Head of caudate nucleus (tissue), 42 donors: ENCODE measurements around the gene STK40.

ENCODE experiments used
- DNase-seq, 42 donors: peaks; one replicate each; pipeline versions ENCODE4 v3.0.0 to v3.0.0-alpha.2; 2020 to 2021; ENCODE audit warnings: mixed read lengths in 7 of 42
- intact Hi-C: fragments of 100-400 bp; cut with DNase I; formaldehyde crosslinking; loops from one replicate; pipeline ENCODE4 v1.15.0; 2022

The STK40 gene, protein sequence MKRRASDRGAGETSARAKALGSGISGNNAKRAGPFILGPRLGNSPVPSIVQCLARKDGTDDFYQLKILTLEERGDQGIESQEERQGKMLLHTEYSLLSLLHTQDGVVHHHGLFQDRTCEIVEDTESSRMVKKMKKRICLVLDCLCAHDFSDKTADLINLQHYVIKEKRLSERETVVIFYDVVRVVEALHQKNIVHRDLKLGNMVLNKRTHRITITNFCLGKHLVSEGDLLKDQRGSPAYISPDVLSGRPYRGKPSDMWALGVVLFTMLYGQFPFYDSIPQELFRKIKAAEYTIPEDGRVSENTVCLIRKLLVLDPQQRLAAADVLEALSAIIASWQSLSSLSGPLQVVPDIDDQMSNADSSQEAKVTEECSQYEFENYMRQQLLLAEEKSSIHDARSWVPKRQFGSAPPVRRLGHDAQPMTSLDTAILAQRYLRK

DNA sequence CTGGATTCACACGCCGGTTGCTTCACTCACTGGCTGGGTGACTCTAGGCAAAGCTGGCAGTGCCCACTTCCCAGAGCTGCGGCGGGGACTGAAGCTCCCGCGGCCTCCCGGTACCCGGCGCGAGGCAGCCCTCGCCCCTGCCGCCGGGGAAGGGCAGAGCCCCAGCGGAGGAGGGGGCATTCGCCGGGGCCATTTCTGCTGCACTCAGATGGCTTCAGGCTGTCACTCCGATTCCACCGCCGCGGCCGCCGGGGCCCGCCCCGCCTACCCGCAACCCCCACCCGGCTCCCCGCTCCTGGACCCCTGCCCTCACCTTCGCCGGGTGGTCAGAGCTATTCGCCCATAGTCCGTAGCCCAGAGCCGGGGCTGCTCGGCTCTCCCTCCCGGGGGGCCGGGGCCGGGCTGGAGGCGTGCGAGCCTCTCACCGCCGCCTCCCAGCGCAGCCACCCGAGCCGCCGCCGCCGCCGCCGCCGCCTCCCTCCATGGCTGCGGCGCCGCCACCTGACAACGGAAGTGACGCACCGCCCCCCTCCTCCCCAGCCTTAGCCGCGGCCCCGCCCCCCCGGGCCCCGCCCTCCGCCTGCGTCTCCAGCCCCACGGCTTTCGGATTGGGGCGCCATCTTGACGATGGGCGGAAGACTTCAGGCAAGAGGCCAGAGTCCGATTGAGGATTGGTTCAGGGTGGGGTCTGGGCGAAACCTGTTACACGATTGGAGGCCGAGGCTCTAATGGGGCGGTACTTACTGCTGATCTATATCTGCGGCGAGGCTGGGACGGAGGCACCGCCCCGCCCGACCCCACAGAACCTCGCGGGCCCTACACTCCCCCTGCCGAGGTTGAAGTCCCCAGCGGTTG is at the start of gene STK40:
Gene STK40 (minus strand): TSS at position 515 of the 855 bp plus-strand sequence. CDS start 24,592 bp downstream, outside the sequence.
- peak; percentile 95 to 100 (median 99) for DNase-seq
- intact Hi-C loops: no loop called here

DNA sequence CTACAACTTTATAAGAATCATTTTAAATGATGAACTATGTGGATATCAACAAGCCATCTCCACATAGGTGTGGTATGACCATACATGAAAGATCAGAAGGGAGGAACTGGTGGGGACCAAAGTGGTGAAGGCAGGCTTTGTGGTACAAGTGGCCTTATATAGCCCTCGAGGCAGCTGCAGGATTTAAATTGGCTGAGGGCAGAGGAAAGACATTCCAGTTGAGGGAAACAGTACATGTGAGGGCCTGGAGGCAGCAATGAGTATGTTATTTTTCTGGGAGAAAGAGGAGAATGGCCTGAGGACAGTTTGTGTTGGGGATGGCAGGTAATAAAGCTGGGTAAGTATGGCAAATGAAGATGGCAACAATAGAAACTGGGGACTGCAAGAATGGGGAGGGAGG is 47.4 kb upstream of the STK40 start:
- DNase-seq: no peak
- intact Hi-C loops: no loop called here

DNA sequence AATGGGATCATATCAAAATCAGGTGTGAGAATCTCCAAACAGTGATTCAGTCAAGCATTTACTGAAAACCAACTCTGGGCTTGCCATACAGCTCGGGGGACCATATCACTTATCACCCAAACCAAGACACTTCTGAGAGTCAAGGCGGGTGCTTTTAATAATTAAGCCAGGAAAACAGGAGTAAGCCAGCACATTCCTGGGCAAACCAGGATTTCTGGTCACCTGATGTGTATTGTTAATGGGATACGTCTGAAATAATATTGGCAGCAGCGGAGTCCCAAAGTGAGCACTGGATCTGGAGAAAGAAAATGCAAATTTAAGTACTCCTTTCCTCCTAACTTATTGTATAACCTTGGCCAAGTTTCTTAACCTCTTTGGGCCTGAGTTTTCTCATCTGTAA is 46.9 kb upstream of the STK40 start:
- DNase-seq: no peak
- intact Hi-C loops: no loop called here

DNA sequence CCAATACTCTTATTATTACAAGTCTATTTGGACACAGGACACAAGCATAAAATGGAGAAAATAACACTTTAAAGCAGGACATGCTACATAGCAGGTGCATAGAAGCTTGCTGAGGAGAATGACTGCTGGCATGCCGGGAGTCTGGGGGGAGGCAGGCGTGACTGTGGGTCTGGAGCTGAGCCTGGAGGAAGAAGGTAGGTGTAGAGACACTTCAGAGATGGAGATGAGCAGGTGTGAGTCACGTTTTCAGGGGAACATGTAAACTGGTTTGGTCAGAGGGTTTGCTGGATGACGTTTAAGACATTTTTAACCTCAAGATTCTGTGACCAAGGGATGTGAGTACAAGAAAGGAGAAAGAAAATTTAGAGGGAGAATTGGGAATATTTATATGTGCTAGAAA is 40.1 kb upstream of the STK40 start:
- intact Hi-C loops: loop anchor here (10.0 kb wide), 1 partner anchor 81 kb away; no protein-coding TSS in a partner anchor
- peak in 28 of 42 donors; percentile 21 to 76 (median 37) for DNase-seq

DNA sequence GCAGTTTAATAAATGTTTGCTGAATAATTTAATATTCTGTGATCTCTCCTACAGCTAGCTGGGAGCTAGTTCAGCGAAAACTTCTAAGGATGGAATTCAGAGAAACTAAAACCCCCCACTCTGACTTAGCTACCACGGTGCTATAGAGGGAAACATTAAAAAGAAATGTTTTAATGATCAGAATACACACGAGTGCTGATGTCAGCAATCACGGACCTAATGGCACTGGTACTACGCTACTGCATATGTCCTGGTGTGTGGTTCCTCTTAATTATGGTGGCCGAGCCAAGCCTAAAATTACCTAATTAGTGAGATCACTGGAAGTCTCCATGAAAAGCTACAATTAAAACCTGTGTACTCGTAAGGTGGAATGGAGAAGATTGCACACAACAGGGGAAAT is 35.9 kb upstream of the STK40 start:
- no peak for DNase-seq
- intact Hi-C loops: loop anchor here (10.0 kb wide), 1 partner anchor 77 kb away; no protein-coding TSS in a partner anchor

DNA sequence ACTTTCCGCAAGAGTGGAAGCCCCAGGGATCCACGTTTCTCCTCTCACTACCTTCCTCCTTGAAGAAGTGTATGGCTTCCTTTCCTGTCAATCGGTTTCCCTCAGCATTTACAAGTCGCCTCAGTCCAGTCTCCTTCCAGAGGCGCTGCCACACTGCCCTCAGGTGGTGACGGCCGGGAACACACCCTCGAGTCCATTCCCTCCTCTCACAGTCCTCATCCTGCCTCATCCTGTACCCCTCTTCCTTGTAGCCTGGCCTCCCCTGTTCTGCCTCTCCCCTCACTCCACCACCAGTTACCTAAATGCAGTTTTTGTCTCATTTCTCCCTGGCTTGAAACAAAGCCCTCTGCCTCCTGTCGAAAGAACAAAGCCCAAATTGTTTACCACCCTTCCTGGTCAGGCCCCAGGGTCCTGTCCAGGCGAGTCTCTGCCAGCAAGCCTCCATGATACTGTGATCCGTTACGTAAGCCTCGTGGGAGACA is 35.2 kb upstream of the STK40 start:
- DNase-seq: peak; percentile 66 to 97 (median 91)
- intact Hi-C loops: loop anchor here (10.0 kb wide), 1 partner anchor 76 kb away; no protein-coding TSS in a partner anchor

DNA sequence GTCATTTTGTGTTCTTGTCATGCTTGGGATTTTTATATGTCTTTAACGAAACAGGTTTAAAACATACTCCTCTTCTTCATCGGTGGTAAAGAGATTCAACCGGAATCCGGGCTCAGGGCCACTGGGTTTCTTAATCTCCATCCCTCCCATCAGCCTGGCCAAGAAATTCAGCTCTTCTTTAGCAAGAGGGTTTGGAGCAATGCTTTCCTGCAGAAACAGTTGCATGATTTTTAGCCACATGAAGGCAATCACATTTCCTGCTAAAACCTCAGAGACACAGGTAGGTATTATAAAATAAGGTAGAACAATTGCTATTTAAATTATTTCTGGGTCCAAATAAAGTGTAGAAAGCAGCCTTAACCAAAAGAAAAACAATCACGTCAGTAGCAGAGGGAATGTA is 34.7 kb upstream of the STK40 start:
- intact Hi-C loops: loop anchor here (10.0 kb wide), 1 partner anchor 76 kb away; no protein-coding TSS in a partner anchor
- no peak for DNase-seq

DNA sequence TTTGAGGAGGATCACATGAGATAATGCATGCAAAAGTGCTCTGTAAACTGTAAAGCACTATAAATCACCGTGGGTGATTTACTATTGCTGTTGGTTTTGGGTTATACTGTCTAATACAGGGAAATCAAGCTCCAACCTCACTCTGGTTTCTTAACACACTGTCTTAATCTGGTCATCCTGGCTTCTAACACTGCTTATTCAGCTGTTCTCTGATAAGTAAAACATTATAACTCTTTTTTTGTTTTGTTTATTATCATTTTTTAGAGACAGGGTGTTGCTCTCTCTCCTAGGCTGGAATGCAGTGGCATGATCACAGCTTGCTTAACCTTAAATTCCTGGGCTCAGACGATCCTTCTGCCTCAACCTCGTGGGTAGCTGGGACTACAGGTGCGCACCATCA is 33.8 kb upstream of the STK40 start:
- intact Hi-C loops: no loop called here
- no peak for DNase-seq

DNA sequence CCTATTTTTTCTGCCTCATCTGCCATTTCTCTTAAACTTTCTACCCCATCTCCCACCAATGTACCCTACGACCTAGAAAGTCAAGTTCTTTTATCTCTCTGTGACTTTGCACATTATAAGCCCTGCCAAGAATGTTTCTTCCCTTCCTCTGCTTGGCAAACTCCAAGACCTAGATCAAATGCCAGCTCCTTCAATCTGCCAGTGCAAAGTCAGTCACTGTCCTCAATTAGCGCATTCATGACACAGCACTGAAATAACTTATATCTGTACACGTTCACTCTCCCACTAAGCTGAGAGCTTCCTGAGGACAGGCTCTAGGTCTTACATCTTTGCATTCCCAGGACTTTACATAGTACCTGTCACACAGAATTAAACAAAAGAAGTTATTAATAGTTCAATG is 33.4 kb upstream of the STK40 start:
- DNase-seq: no peak
- intact Hi-C loops: no loop called here

DNA sequence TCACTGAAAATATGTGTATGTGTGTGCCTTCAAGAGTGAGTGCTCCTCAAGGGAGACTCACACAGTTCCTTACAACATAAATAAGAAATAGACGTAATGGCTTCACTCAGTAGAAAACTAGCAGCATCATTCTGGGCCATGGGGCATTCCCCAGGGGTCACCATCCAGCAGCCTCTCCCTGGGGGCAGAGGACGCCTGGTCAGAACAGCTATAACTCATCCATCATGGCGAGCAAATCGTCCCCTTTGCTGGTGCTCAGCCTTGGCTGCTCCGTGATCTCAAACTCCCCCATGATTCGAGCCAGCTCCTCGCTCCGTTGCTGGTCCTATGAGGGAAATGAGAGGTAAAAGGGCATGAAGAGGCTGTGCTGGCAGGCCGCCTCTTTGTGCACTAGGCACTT is 32.2 kb upstream of the STK40 start:
- intact Hi-C loops: no loop called here
- no peak for DNase-seq

DNA sequence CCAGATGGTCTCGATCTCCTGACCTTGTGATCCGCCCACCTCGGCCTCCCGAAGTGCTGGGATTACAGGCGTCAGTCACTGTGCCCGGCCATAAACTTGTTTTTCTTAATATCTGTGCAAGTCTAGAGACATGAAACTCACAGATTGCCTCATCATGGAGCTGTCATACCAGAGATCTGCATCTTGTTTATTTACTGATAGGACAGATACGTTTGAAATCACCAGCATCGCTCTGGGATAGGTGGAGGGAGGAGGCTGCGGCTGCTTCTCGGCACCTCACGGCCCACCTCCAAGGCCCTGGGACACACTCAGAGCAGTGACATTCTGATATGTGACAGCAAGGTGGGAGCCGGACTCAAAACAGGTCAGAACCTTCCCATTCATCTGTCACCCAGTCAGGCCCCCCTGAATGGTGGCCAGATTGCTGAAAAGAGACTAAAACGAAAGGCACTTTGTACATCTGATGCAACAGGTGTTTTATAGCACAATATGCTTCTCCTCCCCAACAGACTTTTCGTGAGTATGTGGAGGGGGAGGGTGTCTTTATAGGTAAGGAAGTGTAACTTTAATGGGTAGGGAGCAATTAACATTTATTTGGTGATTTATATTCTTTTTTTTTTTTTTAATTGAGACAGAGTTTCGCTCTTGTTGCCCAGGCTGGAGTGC is 30.1 kb upstream of the STK40 start:
- no peak for DNase-seq
- intact Hi-C loops: no loop called here

DNA sequence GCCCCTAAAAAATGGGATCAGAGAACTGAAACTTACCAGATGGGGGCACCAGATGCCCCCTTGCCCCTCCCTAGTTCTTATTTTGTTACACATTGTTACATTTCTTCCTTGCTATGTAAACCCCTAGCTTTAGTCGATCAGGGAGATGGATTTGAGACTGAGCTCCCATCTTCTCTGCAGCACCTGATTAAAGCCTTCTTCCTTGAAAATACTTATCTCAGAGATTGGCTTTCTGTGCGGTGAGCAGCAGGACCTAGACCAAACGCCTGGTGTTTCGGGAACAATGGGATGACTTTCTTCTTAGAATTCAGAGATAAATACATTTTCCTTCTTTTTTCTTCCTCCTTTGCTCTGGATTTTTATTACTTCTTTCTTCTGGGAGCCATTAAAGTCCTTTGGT is 28.7 kb upstream of the STK40 start:
- intact Hi-C loops: no loop called here
- DNase-seq: no peak

DNA sequence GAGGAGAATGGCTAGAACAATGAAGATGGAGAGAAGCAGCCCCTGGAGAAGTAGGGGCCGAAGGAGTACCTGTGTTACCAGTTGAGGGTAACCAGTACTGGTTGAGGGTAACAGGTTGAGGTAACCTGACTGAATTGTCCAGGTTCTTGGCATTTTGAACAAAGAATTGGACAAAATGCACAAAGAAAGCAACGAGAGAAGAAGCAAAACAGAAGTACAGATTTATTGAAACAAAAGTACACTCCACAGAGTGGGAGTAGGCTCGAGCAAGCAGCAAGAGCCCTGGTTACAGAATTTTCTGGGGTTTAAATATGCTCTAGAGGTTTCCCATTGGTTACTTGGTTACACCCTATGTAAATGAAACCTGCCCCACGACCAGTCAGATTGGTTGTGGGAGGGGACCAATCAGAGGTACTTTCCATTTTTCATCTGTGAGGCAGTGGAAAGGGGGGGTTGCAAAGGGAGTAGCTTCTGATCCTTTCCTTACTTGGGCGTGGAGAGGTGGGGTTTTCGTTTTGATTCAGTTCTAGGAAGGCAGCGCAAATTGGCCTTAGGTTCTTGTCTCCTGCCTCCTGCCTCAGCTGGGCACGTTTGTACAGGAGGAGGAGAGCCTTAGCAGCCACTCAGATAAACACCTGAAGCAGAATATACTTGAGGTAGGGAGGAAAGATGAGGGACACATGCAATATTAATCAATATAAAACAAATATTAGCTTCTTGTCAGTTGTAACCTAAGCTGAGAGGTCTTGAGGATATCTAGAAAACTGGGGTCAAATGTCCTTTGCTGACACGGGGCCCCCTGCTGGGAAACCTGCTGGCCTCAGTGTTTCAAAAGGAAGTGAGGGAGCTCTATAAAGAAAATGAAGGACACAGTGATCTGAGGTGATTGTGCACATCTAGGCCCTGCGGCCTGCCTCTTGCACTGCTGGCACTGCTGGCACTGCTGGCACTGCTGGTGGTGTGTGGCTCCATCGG is 26.2 kb upstream of the STK40 start:
- intact Hi-C loops: no loop called here
- DNase-seq: peak in 26 of 42 donors; percentile 13 to 80 (median 53)

DNA sequence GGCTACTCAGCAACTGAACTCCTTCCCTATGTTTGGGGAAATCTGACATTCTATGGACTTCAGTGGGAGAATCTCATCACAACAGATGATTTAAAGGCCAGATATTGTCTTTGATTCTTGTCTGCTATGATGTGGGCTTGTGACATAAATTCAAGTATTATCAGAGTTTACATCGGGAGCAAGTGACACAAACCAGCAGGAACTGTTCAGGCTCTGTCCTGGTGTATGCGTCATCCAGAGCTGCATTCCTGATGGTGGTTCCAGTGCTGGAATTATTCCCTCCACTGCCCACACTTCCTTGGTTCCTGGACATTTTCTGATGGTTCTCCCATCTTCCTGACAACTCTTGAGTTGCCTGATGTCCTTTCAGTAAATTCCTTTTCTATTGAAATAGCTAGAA is 22.8 kb upstream of the STK40 start:
- intact Hi-C loops: no loop called here
- DNase-seq: no peak

DNA sequence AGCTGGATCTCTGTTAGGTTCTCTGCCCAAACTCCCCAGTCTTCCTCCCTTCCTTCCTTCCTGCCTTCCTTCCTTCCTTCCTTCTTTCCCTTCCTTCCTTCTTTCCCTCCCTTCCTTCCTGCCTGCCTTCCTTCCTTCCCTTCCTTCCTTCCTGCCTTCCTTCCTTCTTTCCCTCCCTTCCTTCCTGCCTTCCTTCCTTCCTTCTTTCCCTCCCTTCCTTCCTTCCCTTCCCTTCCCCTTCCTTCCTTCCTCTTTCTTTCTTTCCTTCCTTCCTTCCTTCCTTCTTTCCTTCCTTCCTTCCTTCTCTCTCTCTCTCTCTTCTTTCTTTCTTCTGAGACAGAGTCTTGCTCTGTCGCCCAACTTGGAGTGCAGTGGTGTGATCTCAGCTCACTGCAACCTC is 20.7 kb upstream of the STK40 start:
- intact Hi-C loops: no loop called here

DNA sequence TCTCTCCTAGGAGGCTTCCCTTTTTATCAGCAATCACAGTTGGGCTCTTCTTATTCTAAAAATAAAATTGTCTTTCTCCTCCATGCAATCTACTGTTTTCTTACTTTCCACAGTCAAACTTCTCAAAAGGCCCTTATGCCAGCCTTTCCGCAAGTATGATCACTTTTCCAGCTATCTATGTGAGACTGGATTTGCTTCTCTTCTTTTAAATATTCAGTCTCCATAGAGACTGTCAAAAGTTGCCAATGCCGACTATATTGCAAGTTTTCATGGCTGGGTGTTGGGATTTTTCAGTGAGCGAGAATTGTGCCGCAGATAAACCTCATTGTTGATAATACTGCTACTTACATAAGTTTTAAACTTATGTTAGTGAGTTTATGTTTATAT is 16.8 kb upstream of the STK40 start:
- intact Hi-C loops: no loop called here

More for the DNA sequence above, 20.7 kb upstream of the STK40 start:
- DNase-seq: no peak

DNA sequence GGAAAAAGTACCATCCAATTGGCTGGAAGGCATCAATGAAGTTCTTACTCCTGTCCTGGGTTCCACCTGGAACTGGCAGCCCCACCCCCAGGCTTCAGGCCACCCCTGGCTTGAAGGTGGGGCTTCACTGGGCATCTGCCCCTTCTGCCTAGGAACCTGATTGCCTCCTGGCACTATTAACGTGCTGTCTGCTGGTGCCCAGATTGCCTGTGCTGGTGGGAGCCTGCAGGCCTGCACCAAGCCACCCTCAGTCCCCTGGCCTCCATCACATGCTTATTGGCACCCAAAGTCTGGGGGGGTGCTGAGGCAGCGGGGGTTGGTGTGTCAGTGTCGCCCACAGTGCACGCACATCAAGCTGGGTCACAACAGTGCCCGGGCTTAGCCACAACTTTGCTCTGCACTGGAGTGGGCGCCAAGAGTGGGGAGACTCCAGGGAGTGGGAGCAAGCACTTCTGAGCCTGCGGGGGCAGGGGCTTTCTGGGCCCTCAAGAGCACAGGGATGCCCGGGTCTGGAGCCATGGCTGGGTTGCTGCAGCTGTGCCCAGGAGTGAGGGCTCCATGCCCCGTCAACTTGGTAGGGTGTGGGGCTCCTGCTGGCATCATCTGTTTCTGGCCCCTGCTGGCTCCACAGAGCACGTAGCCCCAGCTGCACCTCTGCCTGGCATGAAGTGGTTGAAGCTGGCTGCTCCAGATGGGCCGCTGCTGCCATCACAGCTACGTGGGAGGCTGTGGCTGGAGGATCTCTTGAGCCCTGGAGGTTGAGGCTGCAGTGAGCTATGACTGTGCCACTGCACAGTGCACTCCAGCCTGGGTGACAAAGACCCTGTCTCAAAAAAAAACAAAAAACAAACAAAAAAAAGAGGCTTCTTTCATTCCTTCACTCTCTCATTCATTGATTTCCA is 16.1 kb upstream of the STK40 start:
- intact Hi-C loops: no loop called here
- DNase-seq: no peak

More for the DNA sequence above, 16.8 kb upstream of the STK40 start:
- DNase-seq: no peak
